ENCODE measurements around the gene NMT1. TPM values are rescaled to one million over a fixed set of nuclear protein-coding genes. Genes with fewer than 3 reads are reported as not detected.
A peak's percentile ranks its signal among the peaks of the same experiment; 100 is the strongest.

The NMT1 gene
- total RNA-seq, 1 donor from 2014 or later: 85.8 TPM

GRCh38 chr17:45102856-45103255, 41.7 kb downstream of the NMT1 start:
- Mint-ChIP-seq H3K27me3 (ENCODE audit: unreplicated experiment) (peaks cover 6% of the 10 kb centered on the region), H3K27ac (ENCODE audit: unreplicated experiment) (peak overlapping the region; percentile 67), H3K36me3 (ENCODE audit: low read depth, unreplicated experiment) (peaks cover 47% of the 10 kb centered on the region), H3K4me3 (ENCODE audit: unreplicated experiment) (peak overlapping the region; percentile 4), H3K4me1 (ENCODE audit: unreplicated experiment) (no peaks in the 10 kb centered on the region), H3K9me3 (ENCODE audit: unreplicated experiment) (no peaks in the 10 kb centered on the region)
- no peak for DNase-seq (ENCODE audit: low spot score)
- no peak for TF ChIP-seq CTCF (IDR thresholded peaks at IDR 0.05; ENCODE audit: unreplicated experiment)

GRCh38 chr17:45103269-45103795, 42.2 kb downstream of the NMT1 start:
- Mint-ChIP-seq H3K27me3 (ENCODE audit: unreplicated experiment) (peaks cover 5% of the 10 kb centered on the region), H3K9me3 (ENCODE audit: unreplicated experiment) (no peaks in the 10 kb centered on the region), H3K27ac (ENCODE audit: unreplicated experiment) (peak overlapping the region; percentile 67), H3K4me3 (ENCODE audit: unreplicated experiment) (peak overlapping the region; percentile 14), H3K4me1 (ENCODE audit: unreplicated experiment) (no peaks in the 10 kb centered on the region), H3K36me3 (ENCODE audit: low read depth, unreplicated experiment) (peaks cover 47% of the 10 kb centered on the region)
- no peak for TF ChIP-seq CTCF (IDR thresholded peaks at IDR 0.05; ENCODE audit: unreplicated experiment)
- DNase-seq (ENCODE audit: low spot score): no peak

GRCh38 chr17:45104029-45104428, 42.9 kb downstream of the NMT1 start:
- Mint-ChIP-seq H3K4me1 (ENCODE audit: unreplicated experiment) (peaks cover 6% of the 10 kb centered on the region), H3K27me3 (ENCODE audit: unreplicated experiment) (peaks cover 4% of the 10 kb centered on the region), H3K36me3 (ENCODE audit: low read depth, unreplicated experiment) (peaks cover 43% of the 10 kb centered on the region), H3K4me3 (ENCODE audit: unreplicated experiment) (no peak overlapping the region), H3K9me3 (ENCODE audit: unreplicated experiment) (no peaks in the 10 kb centered on the region), H3K27ac (ENCODE audit: unreplicated experiment) (no peak overlapping the region)
- DNase-seq (ENCODE audit: low spot score): no peak
- no peak for TF ChIP-seq CTCF (IDR thresholded peaks at IDR 0.05; ENCODE audit: unreplicated experiment)

GRCh38 chr17:45104497-45104896, 43.4 kb downstream of the NMT1 start:
- Mint-ChIP-seq H3K4me3 (ENCODE audit: unreplicated experiment) (no peak overlapping the region), H3K36me3 (ENCODE audit: low read depth, unreplicated experiment) (peaks cover 42% of the 10 kb centered on the region), H3K27me3 (ENCODE audit: unreplicated experiment) (peaks cover 4% of the 10 kb centered on the region), H3K4me1 (ENCODE audit: unreplicated experiment) (peaks cover 8% of the 10 kb centered on the region), H3K27ac (ENCODE audit: unreplicated experiment) (no peak overlapping the region), H3K9me3 (ENCODE audit: unreplicated experiment) (no peaks in the 10 kb centered on the region)
- no peak for TF ChIP-seq CTCF (IDR thresholded peaks at IDR 0.05; ENCODE audit: unreplicated experiment)
- DNase-seq (ENCODE audit: low spot score): no peak

- Mint-ChIP-seq H3K4me1 (ENCODE audit: unreplicated experiment) (peaks cover 9% of the 10 kb centered on the region), H3K27ac (ENCODE audit: unreplicated experiment) (no peak overlapping the region), H3K27me3 (ENCODE audit: unreplicated experiment) (peaks cover 6% of the 10 kb centered on the region), H3K36me3 (ENCODE audit: low read depth, unreplicated experiment) (peaks cover 43% of the 10 kb centered on the region), H3K4me3 (ENCODE audit: unreplicated experiment) (no peak overlapping the region), H3K9me3 (ENCODE audit: unreplicated experiment) (no peaks in the 10 kb centered on the region)
- TF ChIP-seq CTCF (IDR thresholded peaks at IDR 0.05; ENCODE audit: unreplicated experiment): no peak
- DNase-seq (ENCODE audit: low spot score): no peak
Observed at GRCh38 chr17:45104907-45105624, 43.9 kb downstream of the NMT1 start.

Measured in endothelial cell (in vitro differentiated cells).